ES-I3 (cell line): Measurements from ENCODE around the gene DIP2C.
"Not testable (repeated sequence)": the region's sequence is repeated elsewhere in the genome, so short reads cannot be mapped to it uniquely, and the experiment has no call there.

ENCODE experiments used
- H3K36me3 ChIP-seq: 2 replicates; pipeline ENCODE4 v1.6.1; 2013; ENCODE audit warnings: mild to moderate bottlenecking, low read length, control low read depth, moderate library complexity; ENCODE audit not compliant: insufficient read depth
- H3K4me1 ChIP-seq: 2 replicates; pipeline ENCODE4 v1.6.1; 2013; ENCODE audit warnings: mild to moderate bottlenecking, control low read depth, low read length; ENCODE audit not compliant: insufficient read depth
- H3K9ac ChIP-seq: 2 replicates; pipeline ENCODE4 v1.6.1; 2013; ENCODE audit warnings: low read depth, mild to moderate bottlenecking, low read length, moderate library complexity
- H3K9me3 ChIP-seq: 2 replicates; pipeline ENCODE4 v1.6.1; 2013; ENCODE audit warnings: mild to moderate bottlenecking, low read length, moderate library complexity; ENCODE audit not compliant: control insufficient read depth, insufficient read depth

The DIP2C gene

DNA sequence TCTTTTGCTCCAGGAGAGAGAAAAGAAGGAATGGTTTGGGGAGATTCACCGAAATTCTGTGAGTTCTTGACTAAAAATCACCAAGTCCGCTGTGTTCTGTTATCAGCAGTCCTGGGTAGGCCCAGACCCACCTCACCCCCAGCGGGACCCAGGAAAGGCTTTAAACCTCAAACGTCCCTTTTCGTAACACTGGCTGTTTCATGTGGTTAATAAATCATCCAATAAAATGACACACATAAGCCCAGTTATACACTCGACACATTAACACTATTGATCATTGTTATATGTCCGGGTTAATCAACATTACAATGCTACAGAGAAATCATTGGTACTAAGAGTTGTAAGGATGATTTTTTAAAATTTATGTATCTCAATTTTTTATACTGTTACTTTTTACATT is 25.2 kb downstream of the DIP2C start:
- no peaks in the 10 kb centered on the region for H3K36me3 ChIP-seq
- no peaks in the 10 kb centered on the region for H3K9me3 ChIP-seq
- H3K9ac ChIP-seq: no peak overlapping the region
- H3K4me1 ChIP-seq: 0 out of 2 replicates have a peak, but pooled peaks cover 5% of the 10 kb centered on the region

DNA sequence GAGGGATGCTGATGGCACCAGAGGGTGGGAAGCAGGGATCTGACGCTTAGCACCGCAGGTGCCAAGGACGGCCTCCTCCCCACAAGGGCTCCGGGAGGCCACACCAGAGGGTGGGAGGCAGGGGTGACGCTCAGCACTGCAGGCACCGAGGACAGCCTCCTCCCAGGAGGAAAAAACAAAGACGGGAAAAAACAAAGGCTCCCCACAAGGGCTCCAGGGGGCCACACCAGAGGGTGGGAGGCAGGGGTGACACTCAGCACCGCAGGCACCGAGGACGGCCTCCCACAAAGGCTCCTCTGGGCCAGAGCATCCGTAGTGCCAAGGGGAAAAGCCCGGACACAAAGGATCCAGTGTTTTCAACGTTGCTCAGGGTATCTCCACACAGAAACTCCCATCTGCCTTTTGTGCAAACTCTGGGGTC is 25.6 kb downstream of the DIP2C start:
- H3K36me3 ChIP-seq: no peaks in the 10 kb centered on the region
- no peak overlapping the region for H3K9ac ChIP-seq
- 0 out of 2 replicates have a peak, but pooled peaks cover 5% of the 10 kb centered on the region for H3K4me1 ChIP-seq
- no peaks in the 10 kb centered on the region for H3K9me3 ChIP-seq

DNA sequence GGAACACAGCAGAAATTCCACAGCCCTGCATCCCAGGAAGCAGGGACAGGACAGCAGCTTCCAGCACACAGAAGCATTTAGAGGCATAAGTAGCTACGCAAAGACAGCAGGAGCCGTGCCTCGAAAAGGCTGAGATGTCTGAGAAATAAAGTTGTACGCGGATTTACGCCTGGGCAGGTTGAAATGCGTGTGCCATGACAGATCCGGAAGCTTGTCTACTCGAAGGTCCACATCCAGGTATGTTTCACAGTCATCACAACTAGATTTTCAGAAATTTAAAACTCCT is 26.1 kb downstream of the DIP2C start:
- H3K4me1 ChIP-seq: 0 out of 2 replicates have a peak, but pooled peaks cover 5% of the 10 kb centered on the region
- no peaks in the 10 kb centered on the region for H3K9me3 ChIP-seq
- H3K36me3 ChIP-seq: no peaks in the 10 kb centered on the region
- no peak overlapping the region for H3K9ac ChIP-seq

DNA sequence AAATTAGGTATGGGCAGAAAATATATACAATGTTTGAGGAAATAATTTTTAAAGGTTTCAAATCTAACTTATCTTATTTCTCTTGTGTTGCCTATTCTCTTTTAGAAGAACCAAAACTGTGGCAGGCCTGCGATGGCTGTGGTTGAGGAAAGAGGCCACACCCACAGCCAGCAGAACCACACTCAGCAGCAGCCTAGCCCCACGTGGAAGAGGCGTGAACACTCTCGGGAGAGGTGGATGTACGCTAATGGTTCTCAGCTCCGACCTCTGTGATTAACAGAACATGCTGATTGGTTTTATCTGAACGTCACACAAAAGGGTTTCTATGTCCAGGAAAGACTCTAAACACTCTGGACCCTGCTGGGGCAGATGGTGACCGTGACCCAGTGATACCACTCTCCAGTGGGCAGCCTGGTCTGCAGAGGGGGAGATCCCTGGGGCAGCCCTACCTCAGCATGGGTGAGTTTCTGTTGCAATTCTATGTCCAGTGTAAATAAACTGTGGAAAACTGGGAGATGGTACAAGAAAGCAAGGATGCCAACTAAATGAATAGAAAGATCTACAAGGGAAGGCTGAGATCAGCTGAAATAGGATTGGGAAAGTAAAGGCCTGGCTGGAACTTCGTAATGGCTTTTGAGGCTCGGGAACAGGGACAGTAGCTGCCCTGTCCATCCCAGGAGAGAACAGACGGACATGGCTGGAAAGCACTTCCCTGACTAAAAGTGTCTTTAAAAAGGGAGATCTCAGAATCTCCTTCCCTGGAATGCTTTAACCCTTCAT is 26.6 kb downstream of the DIP2C start:
- Histone ChIP-seq H3K4me1 (0 out of 2 replicates have a peak, but pooled peaks cover 5% of the 10 kb centered on the region), H3K36me3 (no peaks in the 10 kb centered on the region), H3K9ac (no peak overlapping the region), H3K9me3 (no peaks in the 10 kb centered on the region)

DNA sequence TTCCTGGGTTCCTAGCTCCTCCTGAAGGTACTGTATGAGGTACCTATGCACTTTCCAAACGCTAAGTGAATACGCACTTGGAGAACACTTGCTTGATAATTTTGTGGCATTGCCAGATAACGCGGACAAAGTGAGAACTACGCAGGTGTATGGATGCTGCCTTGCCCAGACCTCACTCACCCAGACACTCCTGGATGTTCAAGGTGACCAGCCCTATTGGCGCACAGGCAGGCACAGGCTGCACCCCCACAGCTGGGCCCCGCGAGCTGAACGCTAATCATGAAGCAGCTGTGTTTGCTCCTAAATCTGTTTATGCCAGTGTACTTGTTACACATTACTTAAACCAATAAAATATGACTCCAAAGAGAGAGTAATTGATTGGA is 27.3 kb downstream of the DIP2C start:
- no peaks in the 10 kb centered on the region for H3K36me3 ChIP-seq
- H3K9ac ChIP-seq: no peak overlapping the region
- 0 out of 2 replicates have a peak, but pooled peaks cover 5% of the 10 kb centered on the region for H3K4me1 ChIP-seq
- no peaks in the 10 kb centered on the region for H3K9me3 ChIP-seq

DNA sequence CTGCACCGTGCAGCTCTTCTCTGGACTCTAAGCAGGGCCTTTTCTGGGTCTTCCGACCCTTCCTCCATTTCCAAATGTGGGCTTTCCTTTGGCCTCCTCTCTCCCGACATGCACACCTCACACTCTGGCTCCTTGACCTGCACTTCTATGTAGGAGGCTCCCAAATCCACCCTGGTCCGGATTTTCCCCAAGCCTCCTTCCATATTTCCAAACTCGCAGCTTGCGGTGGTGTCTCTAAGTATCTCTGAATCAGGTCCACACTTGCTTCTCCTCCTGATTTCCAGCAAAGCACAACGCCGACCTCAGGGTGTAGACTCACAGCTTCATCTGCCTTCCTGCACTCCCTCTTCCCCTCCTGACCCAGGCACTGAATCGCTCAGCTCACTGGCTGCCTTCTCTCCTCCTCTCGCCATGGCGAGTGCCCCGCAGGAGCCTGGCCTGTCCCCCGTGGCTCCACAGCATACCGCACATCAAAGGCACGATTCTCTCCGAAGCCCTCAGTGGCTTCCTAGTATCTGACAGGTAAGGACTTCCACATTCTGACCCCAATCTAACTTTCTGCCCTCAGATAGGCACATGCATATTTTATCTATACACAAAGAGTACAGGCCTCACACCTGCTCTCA is 27.8 kb downstream of the DIP2C start:
- no peak overlapping the region for H3K9ac ChIP-seq
- H3K9me3 ChIP-seq: no peaks in the 10 kb centered on the region
- H3K4me1 ChIP-seq: 0 out of 2 replicates have a peak, but pooled peaks cover 5% of the 10 kb centered on the region
- H3K36me3 ChIP-seq: no peaks in the 10 kb centered on the region

DNA sequence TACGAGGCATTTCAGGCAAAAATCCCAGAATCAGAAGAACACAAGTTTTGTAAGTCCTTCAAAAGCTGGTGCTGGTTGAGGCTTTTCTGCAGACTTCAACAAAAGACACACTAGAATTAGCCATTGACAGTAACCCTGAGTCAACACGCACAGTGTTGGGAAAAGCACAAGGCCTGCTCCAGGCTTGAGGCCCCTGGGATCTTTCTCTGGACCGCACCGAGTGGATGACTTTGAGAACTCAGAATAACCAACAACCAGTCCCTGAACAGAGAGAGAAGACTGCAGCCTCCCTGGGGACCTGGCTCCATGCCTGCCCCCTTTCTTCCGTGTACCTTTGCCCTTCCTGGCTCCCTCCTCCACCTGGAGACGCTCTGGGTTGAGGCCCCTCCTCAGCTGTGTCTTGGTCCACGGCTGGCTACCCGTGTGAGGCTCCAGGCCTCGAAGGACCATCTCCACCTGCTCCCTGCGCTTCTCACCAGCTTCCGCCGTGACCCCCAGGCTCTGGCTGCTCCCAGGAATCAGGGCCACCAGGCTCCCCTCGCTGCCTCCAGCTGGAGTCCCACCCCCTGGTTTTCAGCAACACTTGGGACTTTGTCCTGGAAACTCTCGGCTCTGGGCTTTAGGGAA is 28.4 kb downstream of the DIP2C start:
- H3K9me3 ChIP-seq: no peaks in the 10 kb centered on the region
- no peak overlapping the region for H3K9ac ChIP-seq
- no peaks in the 10 kb centered on the region for H3K36me3 ChIP-seq
- H3K4me1 ChIP-seq: 0 out of 2 replicates have a peak, but pooled peaks cover 5% of the 10 kb centered on the region

DNA sequence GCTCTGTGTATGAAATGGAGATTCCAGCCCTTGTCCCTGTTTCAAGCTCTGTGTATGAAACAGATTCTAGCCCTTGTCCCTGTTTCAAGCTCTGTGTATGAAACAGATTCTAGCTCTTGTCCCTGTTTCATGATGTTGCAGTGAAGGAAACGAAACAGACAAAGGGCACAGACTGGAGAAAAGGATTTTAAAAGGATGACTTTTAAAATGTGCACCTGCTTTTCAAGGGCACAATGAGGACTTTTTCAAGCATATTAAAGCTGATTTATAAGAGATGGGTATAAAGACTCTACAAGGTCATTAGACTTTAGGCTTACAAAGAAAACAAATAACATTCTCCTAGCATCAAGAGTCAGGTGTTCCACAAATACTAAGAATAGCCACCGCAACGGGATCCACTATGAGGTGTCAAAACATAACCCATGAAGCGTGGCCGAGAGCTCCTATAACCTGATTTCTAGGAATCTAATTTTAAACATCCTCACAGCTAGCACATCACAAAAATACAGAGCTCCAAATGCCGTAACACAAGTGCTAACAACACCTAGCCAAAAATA is 29.0 kb downstream of the DIP2C start:
- Histone ChIP-seq H3K4me1 (0 out of 2 replicates have a peak, but pooled peaks cover 5% of the 10 kb centered on the region), H3K9ac (no peak overlapping the region), H3K9me3 (no peaks in the 10 kb centered on the region), H3K36me3 (no peaks in the 10 kb centered on the region)

DNA sequence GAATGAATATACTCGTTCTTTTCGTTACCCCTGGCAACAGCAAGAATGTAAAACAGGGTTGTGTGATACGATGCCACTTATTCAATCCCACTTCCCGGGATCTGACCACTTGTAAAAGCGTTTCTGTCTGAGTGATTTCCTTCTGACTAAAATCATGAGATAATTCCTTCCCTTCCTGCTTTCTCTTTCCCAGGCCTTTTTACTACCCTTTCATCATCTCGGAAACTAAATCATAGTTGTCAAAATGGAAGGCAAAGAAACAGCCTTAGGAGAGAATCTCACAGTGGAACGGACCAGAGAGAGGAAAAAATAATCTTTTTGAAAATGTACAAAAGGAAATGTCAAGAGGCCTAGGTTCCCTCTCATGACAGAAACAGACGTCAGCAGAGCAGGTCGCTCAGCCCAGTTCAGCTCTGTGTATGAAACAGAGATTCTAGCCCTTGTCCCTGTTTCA is 29.8 kb downstream of the DIP2C start:
- no peak overlapping the region for H3K9ac ChIP-seq
- H3K4me1 ChIP-seq: 0 out of 2 replicates have a peak, but pooled peaks cover 5% of the 10 kb centered on the region
- no peaks in the 10 kb centered on the region for H3K9me3 ChIP-seq
- no peaks in the 10 kb centered on the region for H3K36me3 ChIP-seq

DNA sequence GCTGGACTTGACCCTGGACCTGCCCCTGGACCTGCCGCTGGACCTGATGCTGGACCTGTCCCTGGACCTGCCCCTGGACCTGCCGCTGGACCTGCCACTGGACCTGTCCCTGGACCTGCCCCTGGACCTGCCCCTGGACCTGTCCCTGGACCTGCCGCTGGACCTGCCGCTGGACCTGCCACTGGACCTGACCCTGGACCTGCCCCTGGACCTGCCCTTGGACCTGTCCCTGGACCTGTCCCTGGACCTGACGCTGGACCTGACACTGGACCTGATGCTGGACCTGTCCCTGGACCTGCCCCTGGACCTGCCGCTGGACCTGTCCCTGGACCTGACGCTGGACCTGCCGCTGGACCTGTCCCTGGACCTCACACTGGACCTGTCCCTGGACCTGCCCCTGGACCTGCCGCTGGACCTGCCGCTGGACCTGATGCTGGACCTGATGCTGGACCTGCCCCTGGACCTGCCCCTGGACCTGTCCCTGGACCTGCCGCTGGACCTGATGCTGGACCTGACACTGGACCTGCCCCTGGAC is 31.6 kb downstream of the DIP2C start:
- H3K9me3 ChIP-seq, H3K36me3 ChIP-seq, H3K4me1 ChIP-seq, H3K9ac ChIP-seq: not testable (repeated sequence)

DNA sequence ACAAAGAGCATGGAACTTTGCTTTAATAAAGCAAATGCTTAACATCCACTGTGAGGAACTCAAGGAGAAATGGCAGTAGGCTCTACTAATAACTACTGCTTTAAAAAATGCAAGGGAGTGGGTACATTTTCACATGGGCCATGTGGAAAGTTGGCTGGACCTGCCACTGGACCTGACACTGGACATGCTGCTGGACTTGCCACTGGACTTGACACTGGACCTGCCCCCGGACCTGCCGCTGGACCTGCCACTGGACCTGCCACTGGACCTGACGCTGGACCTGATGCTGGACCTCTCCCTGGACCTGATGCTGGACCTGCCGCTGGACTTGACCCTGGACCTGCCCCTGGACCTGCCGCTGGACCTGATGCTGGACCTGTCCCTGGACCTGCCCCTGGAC is 32.6 kb downstream of the DIP2C start:
- Histone ChIP-seq H3K36me3 (no peaks in the 10 kb centered on the region), H3K4me1 (peaks cover 11% of the 10 kb centered on the region; the same call in 1 of the 2 replicates), H3K9me3 (no peaks in the 10 kb centered on the region), H3K9ac (no peak overlapping the region)

DNA sequence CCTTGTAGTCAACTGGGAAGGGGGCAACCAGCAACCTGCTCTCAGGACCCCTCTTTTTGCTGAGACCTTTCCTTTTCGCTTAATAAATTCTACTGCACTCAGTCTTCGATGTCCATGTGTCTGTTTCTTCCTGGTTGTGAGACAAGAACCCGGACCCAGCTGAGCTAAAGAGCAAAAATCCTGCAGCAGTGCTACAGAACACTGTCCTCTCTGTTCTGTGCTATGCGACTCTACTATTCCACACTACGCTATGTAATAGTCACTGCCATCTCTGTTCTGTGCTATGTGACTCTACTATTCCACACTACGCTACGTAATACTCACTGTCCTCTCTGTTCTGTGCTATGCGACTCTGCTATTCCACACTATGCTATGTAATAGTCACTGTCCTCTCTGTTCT is 34.3 kb downstream of the DIP2C start:
- Histone ChIP-seq H3K4me1 (peaks cover 7% of the 10 kb centered on the region; the same call in 1 of the 2 replicates), H3K9me3 (no peaks in the 10 kb centered on the region), H3K9ac (no peak overlapping the region), H3K36me3 (no peaks in the 10 kb centered on the region)

DNA sequence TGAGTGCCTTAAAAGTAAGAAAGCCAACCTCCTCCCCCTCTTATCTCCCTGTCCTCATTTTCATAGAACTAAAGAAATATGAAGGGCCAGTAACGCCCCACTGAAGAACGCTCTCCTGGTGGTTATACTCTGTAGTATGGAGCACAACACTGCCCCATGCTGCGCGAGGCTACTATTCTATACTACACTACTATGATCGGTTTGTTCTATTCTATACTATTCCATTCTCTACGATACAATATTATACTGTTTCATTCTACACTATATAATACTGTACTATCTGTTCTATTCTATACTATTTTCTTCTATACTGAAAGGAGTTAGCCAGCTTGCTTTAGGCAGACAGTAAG is 34.8 kb downstream of the DIP2C start:
- H3K4me1 ChIP-seq: peaks cover 7% of the 10 kb centered on the region; the same call in 1 of the 2 replicates
- no peaks in the 10 kb centered on the region for H3K9me3 ChIP-seq
- no peak overlapping the region for H3K9ac ChIP-seq
- H3K36me3 ChIP-seq: no peaks in the 10 kb centered on the region

DNA sequence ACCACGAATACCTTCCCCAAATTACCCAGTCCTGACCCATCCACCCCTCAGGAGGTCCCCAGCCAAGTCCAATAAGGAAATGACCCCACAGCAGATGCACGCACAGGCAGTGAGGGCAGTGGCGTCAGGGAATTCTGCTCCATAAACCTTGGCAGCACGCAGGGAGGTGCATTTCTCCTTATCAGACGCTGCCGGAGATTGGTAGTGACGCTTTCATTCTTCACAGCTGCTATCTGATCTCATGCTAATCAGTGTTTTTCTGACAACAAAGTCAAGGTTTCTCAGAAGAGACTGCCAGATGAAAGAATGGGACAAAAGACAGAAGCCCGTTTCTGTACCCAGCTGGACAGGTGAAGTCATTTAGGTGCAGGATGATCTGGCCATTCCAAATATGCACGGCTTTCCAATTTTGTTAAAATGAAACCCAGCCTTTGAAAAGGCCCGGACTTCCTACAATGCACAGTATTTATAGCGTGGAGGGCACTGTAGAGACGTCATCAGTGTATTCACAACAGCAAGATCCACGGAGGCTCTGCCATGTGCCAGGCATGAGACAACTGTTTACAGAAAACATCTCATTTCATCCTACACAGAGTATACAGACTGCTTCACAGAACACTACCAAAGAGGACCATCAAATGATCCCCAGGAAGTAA is 35.3 kb downstream of the DIP2C start:
- Histone ChIP-seq H3K9me3 (no peaks in the 10 kb centered on the region), H3K4me1 (peaks cover 7% of the 10 kb centered on the region; the same call in 1 of the 2 replicates), H3K9ac (no peak overlapping the region), H3K36me3 (no peaks in the 10 kb centered on the region)
